WI38 (cell line): ENCODE measurements around the gene LPP.

Source experiments
- H3K4me3 ChIP-seq: 2 replicates; pipeline ENCODE4 v1.5.1; 2011; ENCODE audit warnings: low read depth, mild to moderate bottlenecking, control low read depth, low read length
- TF ChIP-seq, protein P1 (sequence below): IDR thresholded peaks from 2 replicates; pipeline ENCODE4 v1.5.1; 2012; ENCODE audit warnings: low read depth, mild to moderate bottlenecking, control low read depth, low read length

The LPP gene

DNA sequence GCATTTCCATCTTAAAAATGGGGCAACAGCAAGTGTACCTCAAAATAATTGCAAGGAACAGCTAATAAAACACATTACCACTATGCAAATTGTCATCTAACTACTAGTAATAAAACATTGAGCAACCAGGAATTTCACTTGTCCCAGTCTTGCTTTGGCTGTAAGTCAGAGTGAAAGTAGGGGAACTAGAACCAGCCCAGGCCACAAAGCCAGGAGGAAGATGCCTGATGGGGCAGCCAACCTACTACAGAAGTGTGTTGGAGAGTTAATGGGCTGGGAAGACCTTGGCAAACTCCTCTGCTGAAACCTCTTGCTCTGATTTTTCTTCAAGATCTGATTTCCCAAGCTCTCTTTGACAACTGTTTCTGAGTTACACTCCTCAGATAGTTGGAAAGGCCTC, 40.2 kb upstream of the LPP start:
- TF ChIP-seq, protein P1, sequence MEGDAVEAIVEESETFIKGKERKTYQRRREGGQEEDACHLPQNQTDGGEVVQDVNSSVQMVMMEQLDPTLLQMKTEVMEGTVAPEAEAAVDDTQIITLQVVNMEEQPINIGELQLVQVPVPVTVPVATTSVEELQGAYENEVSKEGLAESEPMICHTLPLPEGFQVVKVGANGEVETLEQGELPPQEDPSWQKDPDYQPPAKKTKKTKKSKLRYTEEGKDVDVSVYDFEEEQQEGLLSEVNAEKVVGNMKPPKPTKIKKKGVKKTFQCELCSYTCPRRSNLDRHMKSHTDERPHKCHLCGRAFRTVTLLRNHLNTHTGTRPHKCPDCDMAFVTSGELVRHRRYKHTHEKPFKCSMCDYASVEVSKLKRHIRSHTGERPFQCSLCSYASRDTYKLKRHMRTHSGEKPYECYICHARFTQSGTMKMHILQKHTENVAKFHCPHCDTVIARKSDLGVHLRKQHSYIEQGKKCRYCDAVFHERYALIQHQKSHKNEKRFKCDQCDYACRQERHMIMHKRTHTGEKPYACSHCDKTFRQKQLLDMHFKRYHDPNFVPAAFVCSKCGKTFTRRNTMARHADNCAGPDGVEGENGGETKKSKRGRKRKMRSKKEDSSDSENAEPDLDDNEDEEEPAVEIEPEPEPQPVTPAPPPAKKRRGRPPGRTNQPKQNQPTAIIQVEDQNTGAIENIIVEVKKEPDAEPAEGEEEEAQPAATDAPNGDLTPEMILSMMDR, result no peak
- H3K4me3 ChIP-seq, result no peak overlapping the region

- TF ChIP-seq, protein P1, result no peak
Observed at GRCh38 chr3:188119846-188120245, 34.1 kb upstream of the LPP start.

GRCh38 chr3:188122571-188123169, 31.3 kb upstream of the LPP start:
- no peak overlapping the region for H3K4me3 ChIP-seq
- TF ChIP-seq, protein P1, result no peak

More at GRCh38 chr3:188119846-188120245, 34.1 kb upstream of the LPP start:
- no peak overlapping the region for H3K4me3 ChIP-seq

GRCh38 chr3:188123170-188123905, 30.6 kb upstream of the LPP start:
- H3K4me3 ChIP-seq, result no peak overlapping the region
- TF ChIP-seq, protein P1, result no peak

DNA sequence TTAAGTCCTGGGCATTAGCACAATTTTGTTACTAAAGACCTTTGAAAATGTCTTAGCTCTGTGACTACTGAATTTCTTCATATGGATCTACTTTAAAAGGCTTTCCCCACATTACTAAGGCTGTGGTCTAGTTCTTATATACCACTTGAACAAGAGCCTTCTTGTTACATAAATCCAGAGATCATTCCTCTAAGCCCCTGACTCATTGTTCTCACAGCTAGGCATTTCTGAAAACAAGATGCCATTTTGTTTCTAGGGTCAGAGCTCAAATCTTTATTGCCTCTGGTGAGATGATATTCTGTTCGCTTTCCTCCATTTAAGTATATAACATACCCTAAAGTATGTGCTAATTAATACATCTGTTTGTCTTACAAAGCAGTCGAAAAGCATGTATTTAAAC, 29.8 kb upstream of the LPP start:
- TF ChIP-seq, protein P1, result no peak

GRCh38 chr3:188125076-188125475, 28.9 kb upstream of the LPP start:
- no peak overlapping the region for H3K4me3 ChIP-seq
- TF ChIP-seq, protein P1, result no peak

More for the DNA sequence above, 29.8 kb upstream of the LPP start:
- no peak overlapping the region for H3K4me3 ChIP-seq

DNA sequence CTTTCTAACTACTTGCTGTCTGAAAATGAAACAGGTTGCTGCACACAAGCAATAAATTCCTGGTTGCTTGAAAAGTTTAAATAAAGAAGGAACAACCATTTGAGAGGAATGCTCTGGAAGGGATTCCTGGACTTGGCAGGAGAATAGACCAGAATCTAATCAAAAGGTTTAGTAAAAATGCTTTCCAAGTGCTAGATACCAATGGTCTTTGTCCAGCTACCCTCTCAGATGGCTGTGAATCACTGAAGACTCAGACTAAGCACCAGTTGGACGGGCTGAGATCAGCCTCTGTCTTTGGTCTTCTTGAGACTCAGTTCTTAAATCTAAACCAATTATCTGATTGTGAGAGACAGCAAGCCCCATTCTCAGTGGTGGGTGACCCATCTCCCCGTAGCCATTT, 27.7 kb upstream of the LPP start:
- H3K4me3 ChIP-seq, result no peak overlapping the region
- TF ChIP-seq, protein P1, result no peak
